Body of pancreas (tissue), 4 donors: Measurements from ENCODE around the gene LMBR1. TPM values are rescaled to one million over a fixed set of nuclear protein-coding genes. Genes with fewer than 3 reads are reported as not detected.

ENCODE experiments used
- ATAC-seq: fragments of 150-250 bp; one replicate; pipeline ENCODE4 v1.9.1; 2016
- DNase-seq, 4 donors: peaks; one replicate each; pipeline ENCODE4 v3.0.0-alpha.2; 2019
- H3K27ac ChIP-seq, 4 donors: fragments of 200-600 bp; sonication (generic); 1 replicate in 3 of 4; 2 replicates in 1 of 4; pipeline versions ENCODE4 v1.5.1 to v1.6.1; 2016 to 2019; ENCODE audit warnings: mild to moderate bottlenecking in 1 of 4, mixed read lengths in 1 of 4, moderate library complexity in 1 of 4
- H3K27me3 ChIP-seq, 2 donors: fragments of 200-600 bp; sonication (generic); one replicate each; pipeline ENCODE4 v1.6.0; 2016; ENCODE audit warnings: mild to moderate bottlenecking in 1 of 2
- H3K36me3 ChIP-seq, 2 donors: fragments of 200-600 bp; sonication (generic); replicated peaks in 1 of 2; 2 replicates each; pipeline ENCODE4 v1.5.1; 2016; ENCODE audit warnings: low read depth in 2 of 2; ENCODE audit not compliant: insufficient read depth in 1 of 2
- H3K4me1 ChIP-seq: fragments of 200-600 bp; sonication (generic); one replicate; pipeline ENCODE4 v1.6.0; 2016
- H3K4me3 ChIP-seq, 2 donors: fragments of 200-600 bp; sonication (generic); 1 replicate in 1 of 2; 2 replicates in 1 of 2; pipeline ENCODE4 v1.5.1; 2016 to 2019
- H3K9me3 ChIP-seq, 3 donors: fragments of 200-600 bp; sonication (generic); 1 replicate in 2 of 3; 2 replicates in 1 of 3; pipeline ENCODE4 v1.5.1; 2016
- POLR2A ChIP-seq, 3 donors: fragments of 450-650 bp; IDR thresholded peaks; one replicate each; pipeline ENCODE4 v1.6.1; 2016; ENCODE audit warnings: antibody characterized with exemption in 3 of 3, mild to moderate bottlenecking in 2 of 3
- WGBS, 2 donors: methylation state at CpG; one replicate each; pipeline ENCODE4 v1.1.5; 2017; 5-methylcytosine and 5-hydroxymethylcytosine counted together
- intact Hi-C: fragments of 100-400 bp; cut with DNase I; formaldehyde crosslinking; loops from one replicate; pipeline ENCODE4 v1.15.1; 2023
- total RNA-seq, 2 donors: library from RNA; depleted of rRNA; stranded (reverse); fragments of >200 nt; gene quantifications; one replicate each; pipeline ENCODE4 v1.1.0, GENCODE V29; 2016
- TF ChIP-seq, protein P1 (sequence below), 7 experiments: fragments of 450-650 bp in 4 of 7; fragments of 200-600 bp in 3 of 7; sonication (generic) in 3 of 7; IDR thresholded peaks; one replicate each; pipeline ENCODE4 v1.5.1; 2016 to 2019; ENCODE audit warnings: antibody characterized with exemption in 7 of 7

LMBR1 gene
- total RNA-seq, 2 donors from 2014 or later, result 23.4 to 54.0 TPM

DNA sequence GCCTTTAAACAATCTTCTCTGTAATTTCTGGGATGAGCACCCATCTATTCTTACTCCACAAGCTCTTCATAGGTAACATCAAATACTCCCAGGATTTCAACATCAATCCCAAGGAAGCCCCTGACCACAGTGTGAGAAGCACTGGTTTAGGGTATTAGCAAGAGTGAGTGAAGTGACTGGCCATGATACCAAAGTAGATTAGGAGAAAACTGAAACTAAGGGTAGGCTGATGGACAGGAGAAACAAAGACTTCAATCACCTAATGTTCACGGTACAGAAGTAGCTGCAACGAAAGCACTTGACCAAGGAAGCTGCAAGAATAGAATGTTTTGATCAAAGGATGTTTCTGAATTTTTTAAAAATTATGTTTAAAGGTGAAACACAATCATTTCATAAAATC, 49.8 kb downstream of the LMBR1 start:
- WGBS, 2 donors, result 90 to 97% methylated on average over 2 of the region's 2 CpGs
- no peak overlapping the region for H3K4me3 ChIP-seq
- ATAC-seq (no peak), DNase-seq (no peak)
- TF ChIP-seq, protein P1, sequence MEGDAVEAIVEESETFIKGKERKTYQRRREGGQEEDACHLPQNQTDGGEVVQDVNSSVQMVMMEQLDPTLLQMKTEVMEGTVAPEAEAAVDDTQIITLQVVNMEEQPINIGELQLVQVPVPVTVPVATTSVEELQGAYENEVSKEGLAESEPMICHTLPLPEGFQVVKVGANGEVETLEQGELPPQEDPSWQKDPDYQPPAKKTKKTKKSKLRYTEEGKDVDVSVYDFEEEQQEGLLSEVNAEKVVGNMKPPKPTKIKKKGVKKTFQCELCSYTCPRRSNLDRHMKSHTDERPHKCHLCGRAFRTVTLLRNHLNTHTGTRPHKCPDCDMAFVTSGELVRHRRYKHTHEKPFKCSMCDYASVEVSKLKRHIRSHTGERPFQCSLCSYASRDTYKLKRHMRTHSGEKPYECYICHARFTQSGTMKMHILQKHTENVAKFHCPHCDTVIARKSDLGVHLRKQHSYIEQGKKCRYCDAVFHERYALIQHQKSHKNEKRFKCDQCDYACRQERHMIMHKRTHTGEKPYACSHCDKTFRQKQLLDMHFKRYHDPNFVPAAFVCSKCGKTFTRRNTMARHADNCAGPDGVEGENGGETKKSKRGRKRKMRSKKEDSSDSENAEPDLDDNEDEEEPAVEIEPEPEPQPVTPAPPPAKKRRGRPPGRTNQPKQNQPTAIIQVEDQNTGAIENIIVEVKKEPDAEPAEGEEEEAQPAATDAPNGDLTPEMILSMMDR (IDR thresholded peaks at IDR 0.05), result no peak
- H3K27me3 ChIP-seq, result no peaks in the 10 kb centered on the region
- H3K36me3 ChIP-seq, result no peaks in the 10 kb centered on the region
- intact Hi-C loops, result no loop called here
- no peak overlapping the region for H3K27ac ChIP-seq
- no peaks in the 10 kb centered on the region for H3K9me3 ChIP-seq
- H3K4me1 ChIP-seq, result peaks cover 17% of the 10 kb centered on the region

DNA sequence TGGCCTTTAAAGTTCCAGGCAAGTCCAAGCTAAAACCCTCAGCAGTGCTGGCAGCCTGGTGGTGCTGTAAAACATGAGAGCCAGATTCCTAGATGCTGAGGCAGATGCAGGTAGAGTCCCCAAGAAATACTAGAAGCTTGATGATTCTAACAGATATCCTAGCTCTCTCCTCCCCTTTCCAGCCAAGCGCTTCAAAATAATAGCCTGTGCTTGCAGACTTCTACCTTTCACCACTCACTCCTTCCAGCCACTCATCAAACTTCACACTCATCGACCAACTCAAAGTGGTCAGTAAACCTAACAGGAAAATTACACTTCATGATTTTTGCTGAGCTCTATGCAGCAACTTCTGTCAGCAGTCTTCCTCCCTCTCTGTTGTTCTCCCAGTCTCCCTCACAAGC, 50.2 kb downstream of the LMBR1 start:
- Histone ChIP-seq H3K9me3 (no peaks in the 10 kb centered on the region), H3K36me3 (no peaks in the 10 kb centered on the region), H3K27me3 (no peaks in the 10 kb centered on the region), H3K27ac (no peak overlapping the region), H3K4me3 (no peak overlapping the region), H3K4me1 (peaks cover 17% of the 10 kb centered on the region)
- TF ChIP-seq POLR2A (IDR thresholded peaks at IDR 0.05), result no peak
- TF ChIP-seq, protein P1 (IDR thresholded peaks at IDR 0.05), result no peak
- WGBS, 2 donors, result 52 to 76% methylated on average over 2 of the region's 2 CpGs
- intact Hi-C loops, result no loop called here
- ATAC-seq, result no peak
- DNase-seq, result no peak

DNA sequence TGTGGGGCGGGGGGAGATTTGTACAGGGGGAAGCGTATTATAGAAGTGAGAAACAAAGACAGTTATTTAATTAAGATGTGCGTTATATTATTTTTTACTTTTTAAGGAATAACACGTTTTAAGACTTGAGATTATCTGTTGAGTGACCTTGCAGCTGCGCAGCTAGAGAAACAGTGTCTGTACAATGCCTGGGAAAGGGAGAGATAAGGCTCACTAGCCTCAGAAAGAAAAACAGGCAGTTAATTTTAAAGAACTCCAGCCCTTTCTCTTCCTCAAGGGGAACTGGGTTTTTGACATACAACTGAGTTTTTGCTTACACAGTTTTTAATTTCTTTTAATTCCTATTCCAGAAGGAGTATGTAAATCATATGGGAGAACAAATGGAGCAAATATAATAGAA, 50.7 kb downstream of the LMBR1 start:
- intact Hi-C loops, result no loop called here

DNA sequence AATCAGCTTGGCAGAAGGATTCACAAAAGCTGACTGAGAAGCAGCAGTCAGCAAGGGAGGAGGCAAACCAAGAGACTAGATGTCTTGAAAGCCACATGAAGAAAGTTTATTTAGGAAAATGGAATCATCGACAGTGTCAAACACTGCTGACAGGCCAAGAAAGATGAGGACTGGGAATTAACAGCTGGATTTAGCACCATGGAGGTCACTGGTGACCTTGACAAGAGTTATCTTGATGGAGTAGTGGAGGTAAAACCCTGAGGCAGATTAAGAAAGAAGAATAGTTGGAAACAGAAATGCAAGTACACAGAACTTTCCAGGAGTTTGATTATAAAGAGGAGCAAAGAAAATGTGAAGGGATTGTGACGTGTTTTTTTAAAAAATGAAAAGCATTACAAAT, 51.5 kb downstream of the LMBR1 start:
- DNase-seq, result no peak
- H3K9me3 ChIP-seq, result no peaks in the 10 kb centered on the region
- TF ChIP-seq, protein P1 (IDR thresholded peaks at IDR 0.05), result no peak
- no peak for TF ChIP-seq POLR2A (IDR thresholded peaks at IDR 0.05)
- 35 to 58% methylated on average over 2 of the region's 2 CpGs for WGBS, 2 donors
- H3K27ac ChIP-seq, result no peak overlapping the region
- peaks cover 17% of the 10 kb centered on the region for H3K4me1 ChIP-seq
- intact Hi-C loops, result no loop called here
- no peak overlapping the region for H3K4me3 ChIP-seq
- no peak for ATAC-seq
- no peaks in the 10 kb centered on the region for H3K36me3 ChIP-seq
- no peaks in the 10 kb centered on the region for H3K27me3 ChIP-seq

More for the DNA sequence above, 50.7 kb downstream of the LMBR1 start:
- H3K27me3 ChIP-seq, result no peaks in the 10 kb centered on the region
- H3K9me3 ChIP-seq, result no peaks in the 10 kb centered on the region
- H3K36me3 ChIP-seq, result no peaks in the 10 kb centered on the region
- no peak for DNase-seq
- no peak overlapping the region for H3K4me3 ChIP-seq
- WGBS, 2 donors, result 48 to 51% methylated on average over 5 of the region's 5 CpGs
- ATAC-seq, result no peak
- no peak overlapping the region for H3K27ac ChIP-seq
- TF ChIP-seq POLR2A (IDR thresholded peaks at IDR 0.05), result no peak
- TF ChIP-seq, protein P1 (IDR thresholded peaks at IDR 0.05), result no peak
- peaks cover 17% of the 10 kb centered on the region for H3K4me1 ChIP-seq

DNA sequence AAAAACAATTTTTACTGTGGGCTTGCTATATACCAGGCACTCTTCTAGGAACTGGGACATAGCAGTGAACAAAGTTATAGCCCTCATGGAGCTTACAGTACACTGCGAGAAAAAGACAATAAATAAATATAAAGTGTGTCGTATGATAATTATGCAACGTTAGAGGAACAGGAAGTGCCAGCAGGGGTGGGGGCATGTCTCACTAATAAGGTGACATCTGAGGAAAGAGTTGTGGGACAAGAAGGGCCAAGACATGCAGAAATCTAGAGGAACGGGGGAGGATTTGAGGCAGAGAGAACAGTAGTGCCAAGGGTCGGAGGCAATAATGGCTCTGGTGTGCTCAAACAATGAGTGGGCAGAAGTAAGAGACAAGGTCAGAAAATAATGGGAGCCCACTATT, 52.8 kb downstream of the LMBR1 start:
- TF ChIP-seq, protein P1 (IDR thresholded peaks at IDR 0.05), result no peak
- TF ChIP-seq POLR2A (IDR thresholded peaks at IDR 0.05), result no peak
- Histone ChIP-seq H3K4me3 (no peak overlapping the region), H3K4me1 (peaks cover 17% of the 10 kb centered on the region), H3K36me3 (no peaks in the 10 kb centered on the region), H3K27me3 (no peaks in the 10 kb centered on the region), H3K9me3 (no peaks in the 10 kb centered on the region), H3K27ac (no peak overlapping the region)
- no peak for DNase-seq
- intact Hi-C loops, result no loop called here
- ATAC-seq, result no peak
- 76 to 79% methylated on average over 5 of the region's 5 CpGs for WGBS, 2 donors
